SH-SY5Y (cell line): ENCODE results near the gene ZNF727.

Source experiments
- GATA2 ChIP-seq: IDR thresholded peaks from 2 replicates; pipeline ENCODE4 v1.6.1; 2011; ENCODE audit warnings: mild to moderate bottlenecking, low read depth, low read length
- GATA3 ChIP-seq: IDR thresholded peaks from 2 replicates; pipeline ENCODE4 v1.6.1; 2011; ENCODE audit warnings: low read depth, mild to moderate bottlenecking, low read length, moderate library complexity

DNA sequence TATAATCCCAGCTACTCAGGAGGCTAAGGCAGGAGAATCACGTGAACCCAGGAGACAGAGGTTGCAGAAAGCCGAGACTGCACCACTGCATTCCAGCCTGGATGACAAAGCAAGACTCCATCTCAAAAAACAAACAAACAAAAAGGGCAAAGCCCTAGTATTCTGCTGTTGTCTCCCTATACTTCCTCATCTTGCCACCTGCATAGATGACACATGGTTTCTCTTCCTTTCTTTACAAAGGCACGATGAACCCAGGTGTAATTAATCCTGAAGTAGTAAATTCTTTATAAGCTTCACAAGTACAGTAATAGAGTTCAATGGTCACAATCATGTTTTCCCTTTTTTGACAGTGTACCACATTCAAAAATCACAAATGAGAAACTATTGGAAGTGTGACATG is 9.8 kb upstream of the ZNF727 start:
- TF ChIP-seq GATA2 (no peak), GATA3 (no peak)
